VCaP (cell line): ENCODE results near the gene ACTR1A.
A peak's percentile ranks its signal among the peaks of the same experiment; 100 is the strongest.

Experiments used
- H3K27ac ChIP-seq: fragments of 450-650 bp; 2 replicates; pipeline ENCODE4 v1.5.1; 2017
- CTCF ChIP-seq: fragments of 450-650 bp; conservative IDR thresholded peaks from 2 replicates; pipeline ENCODE4 v1.5.1; 2017; ENCODE audit warnings: mild to moderate bottlenecking, moderate library complexity

Gene ACTR1A

DNA sequence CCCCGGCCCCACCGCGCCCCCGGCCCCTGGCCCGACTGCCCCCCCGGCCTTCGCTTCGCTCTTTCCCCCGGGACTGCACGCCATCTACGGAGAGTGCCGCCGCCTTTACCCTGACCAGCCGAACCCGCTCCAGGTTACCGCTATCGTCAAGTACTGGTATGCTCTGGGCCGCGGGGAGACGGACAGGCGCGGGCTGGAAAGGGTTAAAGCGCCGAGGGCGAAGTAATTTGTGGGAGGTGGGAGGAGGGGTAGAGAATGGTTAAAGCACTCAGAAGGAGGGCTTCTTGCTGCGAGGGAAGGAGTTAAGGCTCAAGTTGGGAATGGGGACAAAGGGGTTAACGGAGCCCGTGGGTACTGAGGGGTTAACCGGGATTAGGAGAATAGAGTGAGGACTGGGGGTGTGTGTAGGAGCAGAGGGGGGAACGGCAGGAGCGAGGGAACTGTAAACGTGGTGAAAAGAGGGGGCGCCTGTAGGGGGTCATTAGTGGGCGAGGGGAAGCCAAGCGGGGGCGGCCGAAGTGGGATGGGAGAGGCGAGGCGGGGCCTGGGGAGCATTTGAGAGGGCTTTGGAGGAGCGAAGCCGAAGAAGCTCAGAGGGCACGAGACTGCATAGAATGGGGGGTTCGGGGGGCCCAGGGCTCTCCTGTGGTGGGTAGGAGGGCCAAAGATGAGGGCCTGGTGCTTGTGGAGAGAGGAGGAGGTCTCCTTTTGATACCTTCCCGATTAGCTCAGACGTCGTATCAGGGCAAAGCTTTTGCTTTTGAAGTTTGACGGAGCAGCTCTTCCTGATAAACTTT, 1.9 kb upstream of the ACTR1A start:
- peak overlapping the region; percentile 90 for H3K27ac ChIP-seq
- no peak for TF ChIP-seq CTCF

DNA sequence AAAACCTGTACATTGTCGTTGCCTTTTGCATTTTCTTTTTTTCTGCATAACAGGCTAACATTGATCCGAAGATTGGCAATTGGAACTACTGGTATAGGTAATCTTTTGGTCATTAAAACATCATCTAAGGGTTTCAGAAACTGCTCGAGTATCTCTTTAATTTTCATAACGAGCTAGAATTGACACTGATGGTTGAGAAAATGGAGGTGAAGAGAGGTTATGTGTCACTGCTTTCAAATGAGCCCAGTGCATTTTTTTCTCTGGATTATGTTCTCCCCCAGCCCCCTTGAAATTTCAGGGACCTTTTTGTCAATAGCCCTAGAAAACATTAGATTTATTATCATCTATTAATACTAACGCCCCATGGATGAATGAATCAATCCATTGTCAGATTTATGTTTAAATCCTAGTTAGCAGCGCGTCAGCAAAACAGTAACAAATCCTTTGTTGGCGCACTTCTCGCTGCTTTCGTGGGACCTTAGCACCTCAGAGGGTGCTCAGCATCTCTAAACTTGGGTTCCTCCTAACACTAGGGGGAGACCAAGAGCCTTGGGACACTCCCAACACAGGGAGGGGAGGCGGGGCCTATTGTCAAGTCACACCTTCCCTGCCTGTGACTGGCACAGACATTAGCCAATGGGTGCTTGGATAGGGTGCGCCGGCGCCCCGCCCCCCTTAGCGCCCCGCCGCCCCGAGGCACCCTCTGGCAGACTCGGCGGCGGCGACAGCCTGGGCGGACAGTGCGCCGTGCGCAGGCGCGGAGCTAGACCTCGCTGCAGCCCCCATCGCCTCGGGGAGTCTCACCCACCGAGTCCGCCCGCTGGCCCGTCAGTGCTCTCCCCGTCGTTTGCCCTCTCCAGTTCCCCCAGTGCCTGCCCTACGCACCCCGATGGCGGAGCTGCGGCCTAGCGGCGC, 1.0 kb upstream of the ACTR1A start, which contains the start of gene SUFU:
Gene SUFU (plus strand): TSS at position 709 of the 915 bp plus-strand sequence. CDS start 181 bp downstream, at position 890.
- peak within 1 kb of the TSS; percentile 90 for H3K27ac ChIP-seq
- TF ChIP-seq CTCF = peak; percentile 93

- H3K27ac ChIP-seq = peak overlapping the region; percentile 90
- no peak for TF ChIP-seq CTCF
Observed at GRCh38 chr10:102502029-102502336, 529 bp downstream of the ACTR1A start.

GRCh38 chr10:102501201-102502028, 1.1 kb downstream of the ACTR1A start:
- no peak for TF ChIP-seq CTCF
- peak overlapping the region; percentile 90 for H3K27ac ChIP-seq

- peak overlapping the region; percentile 90 for H3K27ac ChIP-seq
Observed at GRCh38 chr10:102500686-102501085, 1.8 kb downstream of the ACTR1A start.

DNA sequence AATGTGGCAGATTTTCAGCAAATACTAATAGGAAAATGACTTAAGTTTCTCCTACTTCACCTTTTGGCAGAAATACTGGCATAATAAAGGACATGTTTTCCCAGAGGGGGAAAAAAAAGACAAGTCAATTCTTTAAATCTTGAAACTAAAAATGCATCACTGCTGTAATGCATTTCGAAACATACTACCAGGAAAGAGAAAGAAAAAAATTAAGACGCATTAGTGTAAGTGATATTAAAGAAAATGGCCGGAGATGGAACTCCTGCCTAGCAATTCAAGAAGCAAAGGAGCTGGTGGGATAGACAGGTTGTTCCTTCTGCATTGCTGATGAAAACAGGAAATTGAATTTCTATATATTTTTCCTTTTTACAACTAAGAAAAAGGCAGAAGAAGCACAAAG, 3.2 kb downstream of the ACTR1A start:
- TF ChIP-seq CTCF = no peak
- peak overlapping the region; percentile 90 for H3K27ac ChIP-seq

GRCh38 chr10:102497545-102497944, 5.0 kb downstream of the ACTR1A start:
- H3K27ac ChIP-seq = peak overlapping the region; percentile 90; the same call in 1 of the 2 replicates

More at GRCh38 chr10:102497545-102497944, 5.0 kb downstream of the ACTR1A start:
- no peak for TF ChIP-seq CTCF
